SW480 (cell line): ENCODE results near the gene ARL14.

Experiments
- DNase-seq: peaks from one replicate; pipeline ENCODE4 v3.0.0-alpha.2; 2016; ENCODE audit warnings: low spot score

The ARL14 gene

GRCh38 chr3:160722331-160722730 lies 45.4 kb downstream of the ARL14 start:
- DNase-seq = no peak

GRCh38 chr3:160725338-160725737 lies 48.4 kb downstream of the ARL14 start:
- DNase-seq = no peak
